ENCODE results near the gene IL17RA. TPM values are rescaled to one million over a fixed set of nuclear protein-coding genes. Genes with fewer than 3 reads are reported as not detected.

Gene IL17RA
- total and polyA plus RNA-seq, 2 donors (not counting 3 experiments of a cell fraction or from before 2014, with no cell fraction given) = 13.0 to 19.3 TPM

GRCh38 chr22:17152340-17152739 lies 67.5 kb downstream of the IL17RA start:
- CTCF ChIA-PET = interaction anchor here (0.9 kb wide), 1 partner anchor 19 kb away, joined by 3 read pairs; no protein-coding TSS in a partner anchor
- H3K4me1 ChIP-seq (ENCODE audit: control insufficient read depth, extremely low read depth, insufficient read depth, low read length) = peaks cover under 1% of the 10 kb centered on the region
- no peak for FAIRE-seq
- no peak overlapping the region for H3K4me3 ChIP-seq (replicated peaks in 1 of 3; ENCODE audit: insufficient read depth in 1 of 3, low read depth in 1 of 3, low read length in 3 of 3)
- dilution Hi-C loops (cut with MboI; ENCODE audit: extremely low pct_ligation_motif_present, low sequenced_read_pairs) (no loop called here), intact Hi-C loops (cut with micrococcal nuclease) (no loop called here)
- no peaks in the 10 kb centered on the region for H3K9me1 ChIP-seq (replicated peaks; ENCODE audit: control insufficient read depth, extremely low read depth, insufficient read depth, low read length)
- DNase-seq (ENCODE audit: low read depth, low spot score) = no peak
- H3K79me2 ChIP-seq (ENCODE audit: control insufficient read depth, insufficient read depth, low read length) = peaks cover 35% of the 10 kb centered on the region
- no peaks in the 10 kb centered on the region for H3K9me3 ChIP-seq (replicated peaks; ENCODE audit: control insufficient read depth, insufficient read depth, low read length)
- H3K9ac ChIP-seq (replicated peaks; ENCODE audit: extremely low read depth, insufficient read depth, low read length) = no peak overlapping the region
- no TSS peak for BruUV-seq (replicated peaks)
- H3K4me2 ChIP-seq (ENCODE audit: insufficient read depth, low read length) = no peak overlapping the region
- no peak overlapping the region for H2AFZ ChIP-seq (ENCODE audit: low read depth, low read length)
- POLR2A ChIA-PET = no interaction called here
- H3K36me3 ChIP-seq (ENCODE audit: control insufficient read depth in 2 of 2, extremely low read depth in 1 of 2, insufficient read depth in 2 of 2, low read length in 2 of 2) = peaks cover 0 to 5% of the 10 kb centered on the region in 2 experiments
- H3K27me3 ChIP-seq (ENCODE audit: control insufficient read depth in 2 of 2, insufficient read depth in 2 of 2, low read length in 2 of 2) = no peaks in the 10 kb centered on the region
- H3K27ac ChIP-seq (ENCODE audit: insufficient read depth, low read depth, low read length) = no peak overlapping the region
- TF ChIP-seq POLR2A (IDR thresholded peaks at IDR 0.05; ENCODE audit: low read depth, low read length) (no peak), MYC (IDR thresholded peaks at IDR 0.05; ENCODE audit: low read depth, low read length) (no peak), JUN (IDR thresholded peaks at IDR 0.05; ENCODE audit: borderline replicate concordance, insufficient read depth, insufficient read length, low read depth) (no peak), FOS (IDR thresholded peaks at IDR 0.05; ENCODE audit: borderline replicate concordance, insufficient read depth, low read length) (no peak), CTCF (IDR thresholded peaks at IDR 0.05; ENCODE audit: extremely low read depth in 1 of 2, insufficient read depth in 1 of 2, low read depth in 1 of 2, low read length in 2 of 2) (no peak), EZH2 (IDR thresholded peaks at IDR 0.05; ENCODE audit: borderline replicate concordance, low read depth, low read length, severe bottlenecking) (no peak), POLR2AphosphoS5 (IDR thresholded peaks at IDR 0.05; ENCODE audit: insufficient read depth, low read depth, low read length) (no peak), GATA2 (IDR thresholded peaks at IDR 0.05; ENCODE audit: insufficient read depth, insufficient read length, low read depth, low read length) (no peak)
- TF ChIP-seq, protein P1, sequence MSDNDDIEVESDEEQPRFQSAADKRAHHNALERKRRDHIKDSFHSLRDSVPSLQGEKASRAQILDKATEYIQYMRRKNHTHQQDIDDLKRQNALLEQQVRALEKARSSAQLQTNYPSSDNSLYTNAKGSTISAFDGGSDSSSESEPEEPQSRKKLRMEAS (IDR thresholded peaks at IDR 0.05; ENCODE audit: insufficient read depth, insufficient read length) = no peak
- no peaks in the 10 kb centered on the region for H4K20me1 ChIP-seq (replicated peaks; ENCODE audit: control insufficient read depth, extremely low read depth, insufficient read depth, low read length)
